HFFc6 (cell line): Measurements from ENCODE around the gene UQCR11. TPM values are rescaled to one million over a fixed set of nuclear protein-coding genes. Genes with fewer than 3 reads are reported as not detected.
"Not testable (repeated sequence)": the region's sequence is repeated elsewhere in the genome, so short reads cannot be mapped to it uniquely, and the experiment has no call there.

Source experiments
- DNase-seq: peaks from one replicate; pipeline ENCODE4 v3.0.0-alpha.2; 2018
- H3K27ac Mint-ChIP-seq: 2 replicates; pipeline ENCODE4 v1.8.0; 2020; ENCODE audit warnings: mild to moderate bottlenecking, mixed read lengths
- H3K27me3 Mint-ChIP-seq: 2 replicates; pipeline ENCODE4 v1.8.0; 2021; ENCODE audit warnings: mild to moderate bottlenecking, moderate library complexity, mixed read lengths; ENCODE audit not compliant: insufficient read depth
- H3K36me3 Mint-ChIP-seq: 2 replicates; pipeline ENCODE4 v1.8.0; 2021; ENCODE audit warnings: low read depth, mixed read lengths
- H3K4me1 Mint-ChIP-seq: 2 replicates; pipeline ENCODE4 v1.8.0; 2020; ENCODE audit warnings: low read depth, mixed read lengths
- H3K4me3 Mint-ChIP-seq: 2 replicates; pipeline ENCODE4 v1.8.0; 2020; ENCODE audit warnings: mild to moderate bottlenecking, moderate library complexity, mixed read lengths
- H3K9me3 Mint-ChIP-seq: 2 replicates; pipeline ENCODE4 v1.8.0; 2020; ENCODE audit warnings: mild to moderate bottlenecking, mixed read lengths
- CTCF ChIP-seq: fragments of 200-600 bp; sonication (generic); IDR thresholded peaks from 2 replicates; pipeline ENCODE4 v1.5.0; 2021; ENCODE audit warnings: antibody characterized with exemption, mild to moderate bottlenecking
- total RNA-seq, 6 experiments: library from RNA; stranded (reverse); fragmentation: NEBNext Ultra II Directional; extraction: Animal tissue kit (Norgen Biotek cat#: 25700); gene quantifications; 2 replicates in 1 of 6; 3 replicates in 5 of 6; pipeline ENCODE4 v1.2.3, GENCODE V29; 2021

UQCR11 gene
- total RNA-seq, 6 experiments from 2014 or later: 178 to 319 (median 252) TPM

- peaks cover 14% of the 10 kb centered on the region for H3K36me3 Mint-ChIP-seq
- no peak overlapping the region for H3K4me3 Mint-ChIP-seq
- peaks cover 2% of the 10 kb centered on the region for H3K27me3 Mint-ChIP-seq
- H3K4me1 Mint-ChIP-seq: no peaks in the 10 kb centered on the region
- no peak for TF ChIP-seq CTCF
- no peak overlapping the region for H3K27ac Mint-ChIP-seq
- no peak for DNase-seq
- H3K9me3 Mint-ChIP-seq: no peaks in the 10 kb centered on the region
Measured at GRCh38 chr19:1644070-1644469, 38.8 kb upstream of the UQCR11 start.

GRCh38 chr19:1640893-1641448 is 35.7 kb upstream of the UQCR11 start:
- not testable (repeated sequence) for DNase-seq, H3K27me3 Mint-ChIP-seq, H3K4me1 Mint-ChIP-seq, H3K27ac Mint-ChIP-seq, H3K9me3 Mint-ChIP-seq, H3K4me3 Mint-ChIP-seq
- H3K36me3 Mint-ChIP-seq: peaks cover 28% of the 10 kb centered on the region

- Mint-ChIP-seq H3K4me3 (no peak overlapping the region), H3K27ac (no peak overlapping the region), H3K27me3 (peaks cover 3% of the 10 kb centered on the region), H3K36me3 (peaks cover 36% of the 10 kb centered on the region), H3K9me3 (no peaks in the 10 kb centered on the region; the same call in none of the 2 replicates), H3K4me1 (no peaks in the 10 kb centered on the region)
- no peak for DNase-seq
- TF ChIP-seq CTCF: no peak
Measured at GRCh38 chr19:1636325-1637236, 31.3 kb upstream of the UQCR11 start.

- H3K36me3 Mint-ChIP-seq: peaks cover 35% of the 10 kb centered on the region
Measured at GRCh38 chr19:1634938-1635243, 29.6 kb upstream of the UQCR11 start.

GRCh38 chr19:1634242-1634937 is 29.1 kb upstream of the UQCR11 start:
- Mint-ChIP-seq H3K27ac (no peak overlapping the region), H3K9me3 (no peaks in the 10 kb centered on the region; the same call in none of the 2 replicates), H3K4me3 (no peak overlapping the region), H3K4me1 (no peaks in the 10 kb centered on the region), H3K36me3 (peaks cover 30% of the 10 kb centered on the region), H3K27me3 (peaks cover 3% of the 10 kb centered on the region)
- TF ChIP-seq CTCF: no peak
- DNase-seq: no peak

More at GRCh38 chr19:1634938-1635243, 29.6 kb upstream of the UQCR11 start:
- Mint-ChIP-seq H3K9me3 (no peaks in the 10 kb centered on the region; the same call in none of the 2 replicates), H3K27ac (no peak overlapping the region), H3K4me3 (no peak overlapping the region), H3K27me3 (peaks cover 3% of the 10 kb centered on the region), H3K4me1 (no peaks in the 10 kb centered on the region)
- DNase-seq: no peak
- TF ChIP-seq CTCF: no peak
